GM18909 (cell line): ENCODE measurements around the gene LRMDA.

Source experiments
- ATAC-seq: cut with Tn5 transposase; IDR thresholded peaks from one replicate; pipeline ENCODE4 v1.9.1; 2021; ENCODE audit warnings: mild to moderate bottlenecking; ENCODE audit not compliant: unreplicated experiment, poor library complexity

LRMDA gene

GRCh38 chr10:75836064-75836463 lies 404.6 kb downstream of the LRMDA start:
- no peak for ATAC-seq

GRCh38 chr10:75838486-75838885 lies 407.1 kb downstream of the LRMDA start:
- no peak for ATAC-seq

GRCh38 chr10:75839020-75839419 lies 407.6 kb downstream of the LRMDA start:
- no peak for ATAC-seq

- no peak for ATAC-seq
These were observed 409.8 kb downstream of the LRMDA start for GRCh38 chr10:75841266-75841665.

GRCh38 chr10:75845176-75845947 lies 413.9 kb downstream of the LRMDA start:
- no peak for ATAC-seq

- ATAC-seq = no peak
These were observed 416.1 kb downstream of the LRMDA start for GRCh38 chr10:75847477-75847876.

- no peak for ATAC-seq
These were observed 420.3 kb downstream of the LRMDA start for GRCh38 chr10:75851580-75852345.

GRCh38 chr10:75852851-75853484 lies 421.5 kb downstream of the LRMDA start:
- ATAC-seq = no peak

GRCh38 chr10:75857269-75857846 lies 425.9 kb downstream of the LRMDA start:
- no peak for ATAC-seq

- no peak for ATAC-seq
These were observed 426.5 kb downstream of the LRMDA start for GRCh38 chr10:75857896-75858295.

GRCh38 chr10:75858339-75858738 lies 426.9 kb downstream of the LRMDA start:
- ATAC-seq = no peak

- no peak for ATAC-seq
These were observed 427.7 kb downstream of the LRMDA start for GRCh38 chr10:75859141-75859540.

GRCh38 chr10:75860009-75860408 lies 428.6 kb downstream of the LRMDA start:
- ATAC-seq = no peak

GRCh38 chr10:75861582-75861981 lies 430.2 kb downstream of the LRMDA start:
- no peak for ATAC-seq

GRCh38 chr10:75862935-75863334 lies 431.5 kb downstream of the LRMDA start:
- ATAC-seq = no peak

- ATAC-seq = no peak
These were observed 433.3 kb downstream of the LRMDA start for GRCh38 chr10:75864717-75865116.

- ATAC-seq = no peak
These were observed 434.2 kb downstream of the LRMDA start for GRCh38 chr10:75865413-75866299.

- no peak for ATAC-seq
These were observed 434.8 kb downstream of the LRMDA start for GRCh38 chr10:75866300-75866625.

GRCh38 chr10:75866731-75867130 lies 435.3 kb downstream of the LRMDA start:
- ATAC-seq = no peak

GRCh38 chr10:75868574-75868973 lies 437.1 kb downstream of the LRMDA start:
- no peak for ATAC-seq
